DOHH2 (cell line): Measurements from ENCODE around the gene FBN2.

Experiments
- EZH2phosphoT487 ChIP-seq: fragments of 200-600 bp; sonication (generic); IDR thresholded peaks from 2 replicates; pipeline ENCODE4 v1.6.1; 2017; ENCODE audit warnings: borderline replicate concordance, mild to moderate bottlenecking, antibody characterized with exemption, low read length, moderate library complexity, mixed read lengths
- TF ChIP-seq, protein P1 (sequence below): fragments of 200-600 bp; sonication (generic); IDR thresholded peaks from one replicate; pipeline ENCODE4 v1.5.1; 2014; ENCODE audit warnings: antibody characterized with exemption, mild to moderate bottlenecking, low read depth, low read length; ENCODE audit not compliant: poor library complexity, severe bottlenecking

DNA sequence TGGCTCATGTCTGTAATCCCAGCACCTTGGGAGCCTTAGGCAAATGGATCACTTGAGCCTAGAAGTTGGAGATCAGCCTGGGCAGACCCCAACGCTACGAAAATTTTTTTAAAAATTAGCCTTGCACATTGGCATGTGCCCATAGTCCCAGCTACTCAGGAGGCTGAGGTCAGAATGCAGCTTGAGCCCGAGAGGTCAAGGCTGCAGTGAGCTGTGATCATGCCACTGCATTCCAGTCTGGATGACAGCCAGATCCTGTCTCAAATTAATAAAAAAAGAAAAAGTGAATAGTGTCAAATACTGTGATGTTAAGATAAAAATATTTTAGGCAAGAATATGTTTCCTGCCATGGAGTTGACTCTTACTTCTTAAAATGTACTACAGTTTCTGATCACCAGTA lies 5.3 kb downstream of the FBN2 start:
- TF ChIP-seq EZH2phosphoT487: no peak
- TF ChIP-seq, protein P1, sequence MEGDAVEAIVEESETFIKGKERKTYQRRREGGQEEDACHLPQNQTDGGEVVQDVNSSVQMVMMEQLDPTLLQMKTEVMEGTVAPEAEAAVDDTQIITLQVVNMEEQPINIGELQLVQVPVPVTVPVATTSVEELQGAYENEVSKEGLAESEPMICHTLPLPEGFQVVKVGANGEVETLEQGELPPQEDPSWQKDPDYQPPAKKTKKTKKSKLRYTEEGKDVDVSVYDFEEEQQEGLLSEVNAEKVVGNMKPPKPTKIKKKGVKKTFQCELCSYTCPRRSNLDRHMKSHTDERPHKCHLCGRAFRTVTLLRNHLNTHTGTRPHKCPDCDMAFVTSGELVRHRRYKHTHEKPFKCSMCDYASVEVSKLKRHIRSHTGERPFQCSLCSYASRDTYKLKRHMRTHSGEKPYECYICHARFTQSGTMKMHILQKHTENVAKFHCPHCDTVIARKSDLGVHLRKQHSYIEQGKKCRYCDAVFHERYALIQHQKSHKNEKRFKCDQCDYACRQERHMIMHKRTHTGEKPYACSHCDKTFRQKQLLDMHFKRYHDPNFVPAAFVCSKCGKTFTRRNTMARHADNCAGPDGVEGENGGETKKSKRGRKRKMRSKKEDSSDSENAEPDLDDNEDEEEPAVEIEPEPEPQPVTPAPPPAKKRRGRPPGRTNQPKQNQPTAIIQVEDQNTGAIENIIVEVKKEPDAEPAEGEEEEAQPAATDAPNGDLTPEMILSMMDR: no peak
